Measurements from ENCODE around the gene ALK. TPM values are rescaled to one million over a fixed set of nuclear protein-coding genes. Genes with fewer than 3 reads are reported as not detected.

ALK gene
- polyA plus RNA-seq, 1 experiment, result not detected

DNA sequence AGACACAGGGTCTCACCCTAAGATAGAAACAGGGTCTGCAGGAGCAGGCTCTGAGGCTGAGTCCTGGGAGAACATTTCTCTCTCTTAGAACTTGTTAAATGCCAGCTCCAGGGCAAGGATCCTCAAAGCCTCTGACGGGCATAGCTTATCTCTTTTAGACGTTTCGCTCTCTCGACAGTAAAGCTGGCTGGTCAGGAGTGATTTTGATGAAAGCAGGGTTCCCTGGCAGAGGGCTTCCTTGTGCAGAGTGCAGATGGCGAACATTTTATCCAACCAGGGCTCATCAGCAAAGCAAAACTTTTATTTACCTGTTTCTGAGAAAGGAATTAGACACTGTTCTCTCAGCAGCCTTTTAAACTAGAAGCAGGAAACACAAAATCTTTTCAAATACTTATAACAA is 350.8 kb downstream of the ALK start:
- TF ChIP-seq, protein P1, sequence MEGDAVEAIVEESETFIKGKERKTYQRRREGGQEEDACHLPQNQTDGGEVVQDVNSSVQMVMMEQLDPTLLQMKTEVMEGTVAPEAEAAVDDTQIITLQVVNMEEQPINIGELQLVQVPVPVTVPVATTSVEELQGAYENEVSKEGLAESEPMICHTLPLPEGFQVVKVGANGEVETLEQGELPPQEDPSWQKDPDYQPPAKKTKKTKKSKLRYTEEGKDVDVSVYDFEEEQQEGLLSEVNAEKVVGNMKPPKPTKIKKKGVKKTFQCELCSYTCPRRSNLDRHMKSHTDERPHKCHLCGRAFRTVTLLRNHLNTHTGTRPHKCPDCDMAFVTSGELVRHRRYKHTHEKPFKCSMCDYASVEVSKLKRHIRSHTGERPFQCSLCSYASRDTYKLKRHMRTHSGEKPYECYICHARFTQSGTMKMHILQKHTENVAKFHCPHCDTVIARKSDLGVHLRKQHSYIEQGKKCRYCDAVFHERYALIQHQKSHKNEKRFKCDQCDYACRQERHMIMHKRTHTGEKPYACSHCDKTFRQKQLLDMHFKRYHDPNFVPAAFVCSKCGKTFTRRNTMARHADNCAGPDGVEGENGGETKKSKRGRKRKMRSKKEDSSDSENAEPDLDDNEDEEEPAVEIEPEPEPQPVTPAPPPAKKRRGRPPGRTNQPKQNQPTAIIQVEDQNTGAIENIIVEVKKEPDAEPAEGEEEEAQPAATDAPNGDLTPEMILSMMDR (IDR thresholded peaks at IDR 0.05; ENCODE audit: low read depth, low read length), result no peak
- H3K27me3 ChIP-seq (ENCODE audit: control insufficient read depth, insufficient read depth, low read length), result peaks cover 14% of the 10 kb centered on the region
- CTCF ChIA-PET, result no interaction called here
- no peak overlapping the region for H3K27ac ChIP-seq (ENCODE audit: low read depth, low read length)
- DNase-seq (ENCODE audit: low read depth, low spot score), result no peak
- no peak overlapping the region for H3K4me3 ChIP-seq (ENCODE audit: low read depth, low read length)
- H3K9me3 ChIP-seq (ENCODE audit: control insufficient read depth, insufficient read depth, low read length), result no peaks in the 10 kb centered on the region
- POLR2A ChIA-PET, result no interaction called here

DNA sequence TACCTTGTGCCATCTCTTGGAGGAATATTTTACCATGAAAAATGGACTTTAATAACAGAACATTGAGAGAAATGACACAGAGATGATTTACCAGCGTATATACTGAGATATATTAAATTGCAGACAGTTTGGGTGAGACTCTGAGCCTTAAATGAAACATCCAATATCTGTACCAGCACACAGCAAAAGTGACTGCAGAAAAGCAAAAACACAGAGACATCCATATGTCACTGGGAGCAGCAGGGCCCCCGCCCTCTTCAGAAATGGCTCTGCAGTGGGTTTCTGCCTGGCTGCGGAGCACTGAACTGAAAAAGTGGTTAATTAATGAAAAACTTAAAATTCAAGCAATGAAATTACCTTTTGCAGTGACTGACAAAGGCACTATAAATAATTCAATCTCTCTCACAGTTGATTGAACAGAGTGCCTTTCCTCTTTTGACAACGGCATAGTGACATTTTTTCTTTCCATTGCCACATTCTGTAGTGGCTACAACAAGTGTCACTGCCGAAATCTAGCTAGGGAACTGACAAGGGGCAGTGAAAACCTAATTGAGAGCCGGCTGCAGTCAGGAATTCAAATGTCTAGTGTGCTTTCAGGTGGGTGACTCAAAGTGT is 353.4 kb downstream of the ALK start:
- DNase-seq (ENCODE audit: low read depth, low spot score), result no peak
- CTCF ChIA-PET, result no interaction called here
- TF ChIP-seq, protein P1 (IDR thresholded peaks at IDR 0.05; ENCODE audit: low read depth, low read length), result no peak
- Histone ChIP-seq H3K27ac (ENCODE audit: low read depth, low read length) (no peak overlapping the region), H3K4me3 (ENCODE audit: low read depth, low read length) (no peak overlapping the region), H3K9me3 (ENCODE audit: control insufficient read depth, insufficient read depth, low read length) (no peaks in the 10 kb centered on the region), H3K27me3 (ENCODE audit: control insufficient read depth, insufficient read depth, low read length) (peaks cover 7% of the 10 kb centered on the region)
- POLR2A ChIA-PET, result no interaction called here

DNA sequence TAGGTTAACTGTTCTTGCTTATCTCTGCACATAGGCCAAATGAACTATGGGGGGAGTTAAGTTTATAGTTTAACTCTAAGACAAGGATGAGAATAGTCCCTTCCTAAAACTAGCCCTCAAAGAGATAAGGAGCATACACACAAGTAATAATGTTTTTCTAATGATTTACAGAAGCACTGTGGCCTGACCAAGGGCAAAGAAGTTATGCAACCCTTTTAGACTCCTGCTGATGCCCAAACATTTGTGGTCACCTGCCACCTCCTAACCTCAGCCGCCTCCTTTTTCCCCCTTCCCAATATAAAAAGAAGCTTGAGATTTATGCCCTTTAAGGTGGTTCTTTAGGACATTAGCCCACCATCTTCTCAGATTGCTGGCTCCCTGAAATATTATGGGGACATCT is 357.7 kb downstream of the ALK start:
- CTCF ChIA-PET, result no interaction called here

DNA sequence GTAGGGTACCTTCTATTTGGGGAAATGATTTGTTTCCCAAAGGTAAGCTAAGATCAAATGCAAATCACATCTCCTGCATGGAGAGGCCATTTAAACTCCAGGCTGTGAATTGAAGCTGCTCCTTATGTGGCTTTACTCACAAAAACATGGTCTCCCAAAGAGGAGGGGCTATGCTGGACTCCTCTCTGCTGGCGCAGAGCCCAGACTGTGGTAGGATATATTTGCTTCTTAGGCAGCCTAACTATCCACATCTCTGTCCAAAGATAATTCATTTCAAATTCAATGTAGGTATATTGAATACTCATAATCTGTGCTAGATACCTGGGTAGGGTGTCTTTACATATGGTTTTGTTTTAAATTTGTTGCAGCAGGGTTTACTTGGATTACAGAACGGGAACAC is 358.5 kb downstream of the ALK start:
- Histone ChIP-seq H3K27me3 (ENCODE audit: control insufficient read depth, insufficient read depth, low read length) (no peaks in the 10 kb centered on the region), H3K27ac (ENCODE audit: low read depth, low read length) (no peak overlapping the region), H3K4me3 (ENCODE audit: low read depth, low read length) (no peak overlapping the region), H3K9me3 (ENCODE audit: control insufficient read depth, insufficient read depth, low read length) (no peaks in the 10 kb centered on the region)
- ChIA-PET CTCF (no interaction called here), POLR2A (no interaction called here)
- TF ChIP-seq, protein P1 (IDR thresholded peaks at IDR 0.05; ENCODE audit: low read depth, low read length), result no peak
- DNase-seq (ENCODE audit: low read depth, low spot score), result no peak

More for the DNA sequence above, 357.7 kb downstream of the ALK start:
- Histone ChIP-seq H3K4me3 (ENCODE audit: low read depth, low read length) (no peak overlapping the region), H3K27me3 (ENCODE audit: control insufficient read depth, insufficient read depth, low read length) (peaks cover 4% of the 10 kb centered on the region), H3K27ac (ENCODE audit: low read depth, low read length) (no peak overlapping the region), H3K9me3 (ENCODE audit: control insufficient read depth, insufficient read depth, low read length) (no peaks in the 10 kb centered on the region)
- no peak for DNase-seq (ENCODE audit: low read depth, low spot score)
- POLR2A ChIA-PET, result no interaction called here
- TF ChIP-seq, protein P1 (IDR thresholded peaks at IDR 0.05; ENCODE audit: low read depth, low read length), result no peak

DNA sequence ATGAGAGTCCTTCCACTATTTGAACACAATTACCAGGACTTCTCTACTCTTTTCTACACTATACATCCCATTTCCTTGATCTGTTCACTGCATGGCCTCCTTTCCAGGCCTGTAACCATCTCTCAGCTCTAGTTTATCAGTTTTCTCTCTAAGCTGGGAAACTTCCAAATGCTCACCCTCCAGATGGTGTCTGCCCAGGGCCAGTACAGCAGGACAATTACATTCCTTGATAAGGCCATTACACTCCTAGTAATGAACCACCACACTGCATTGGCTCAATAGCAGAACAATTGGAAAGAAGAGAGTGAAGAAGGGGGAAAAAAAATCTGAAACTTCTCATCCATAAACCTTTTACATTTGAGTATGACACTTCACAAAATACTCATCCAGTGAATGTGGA is 359.1 kb downstream of the ALK start:
- TF ChIP-seq, protein P1 (IDR thresholded peaks at IDR 0.05; ENCODE audit: low read depth, low read length), result no peak
- no peak for DNase-seq (ENCODE audit: low read depth, low spot score)
- no peaks in the 10 kb centered on the region for H3K9me3 ChIP-seq (ENCODE audit: control insufficient read depth, insufficient read depth, low read length)
- H3K27ac ChIP-seq (ENCODE audit: low read depth, low read length), result no peak overlapping the region
- ChIA-PET POLR2A (no interaction called here), CTCF (no interaction called here)
- H3K27me3 ChIP-seq (ENCODE audit: control insufficient read depth, insufficient read depth, low read length), result no peaks in the 10 kb centered on the region
- H3K4me3 ChIP-seq (ENCODE audit: low read depth, low read length), result no peak overlapping the region
